HG03175 (cell line): ENCODE measurements around the gene FBXO11.
A peak's percentile ranks its signal among the peaks of the same experiment; 100 is the strongest.

Experiments used
- ATAC-seq: cut with Tn5 transposase; IDR thresholded peaks from one replicate; pipeline ENCODE4 v1.9.1; 2021; ENCODE audit warnings: mild to moderate bottlenecking, moderate library complexity; ENCODE audit not compliant: unreplicated experiment

Gene FBXO11

DNA sequence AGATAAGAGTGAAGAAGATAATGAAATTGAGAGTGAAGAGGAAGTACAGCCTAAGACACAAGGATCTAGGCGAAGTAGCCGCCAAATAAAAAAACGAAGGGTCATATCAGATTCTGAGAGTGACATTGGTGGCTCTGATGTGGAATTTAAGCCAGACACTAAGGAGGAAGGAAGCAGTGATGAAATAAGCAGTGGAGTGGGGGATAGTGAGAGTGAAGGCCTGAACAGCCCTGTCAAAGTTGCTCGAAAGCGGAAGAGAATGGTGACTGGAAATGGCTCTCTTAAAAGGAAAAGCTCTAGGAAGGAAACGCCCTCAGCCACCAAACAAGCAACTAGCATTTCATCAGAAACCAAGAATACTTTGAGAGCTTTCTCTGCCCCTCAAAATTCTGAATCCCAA is 107.7 kb downstream of the FBXO11 start:
- ATAC-seq, result no peak

DNA sequence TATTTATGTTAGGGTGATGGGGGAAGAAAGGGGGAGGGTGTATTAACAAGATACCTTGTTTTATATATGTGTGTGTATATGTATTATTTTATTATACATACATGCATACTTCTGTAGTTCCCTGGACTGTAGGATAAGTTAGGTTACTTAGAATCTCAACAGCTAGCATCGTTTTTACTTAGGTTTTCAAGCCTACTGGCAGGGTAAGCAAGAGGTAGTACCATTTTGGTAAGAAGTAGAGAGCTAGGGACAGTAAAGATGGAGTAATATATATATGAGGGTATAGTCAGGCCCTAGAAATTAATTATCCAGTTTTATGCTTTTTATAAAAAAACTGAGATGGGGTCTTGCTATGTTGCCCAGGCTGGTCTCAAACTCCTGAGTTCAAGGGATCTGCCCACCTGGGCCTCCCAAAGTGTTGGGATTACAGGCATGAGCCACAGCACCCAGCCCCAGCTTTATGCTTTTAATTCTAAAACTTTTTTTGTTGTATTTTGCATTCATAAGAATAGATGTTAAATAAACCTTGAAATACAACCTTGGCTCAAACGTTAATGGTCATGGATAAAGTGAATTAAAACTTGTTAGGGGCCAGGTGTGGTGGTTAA is 110.1 kb downstream of the FBXO11 start:
- ATAC-seq, result no peak

DNA sequence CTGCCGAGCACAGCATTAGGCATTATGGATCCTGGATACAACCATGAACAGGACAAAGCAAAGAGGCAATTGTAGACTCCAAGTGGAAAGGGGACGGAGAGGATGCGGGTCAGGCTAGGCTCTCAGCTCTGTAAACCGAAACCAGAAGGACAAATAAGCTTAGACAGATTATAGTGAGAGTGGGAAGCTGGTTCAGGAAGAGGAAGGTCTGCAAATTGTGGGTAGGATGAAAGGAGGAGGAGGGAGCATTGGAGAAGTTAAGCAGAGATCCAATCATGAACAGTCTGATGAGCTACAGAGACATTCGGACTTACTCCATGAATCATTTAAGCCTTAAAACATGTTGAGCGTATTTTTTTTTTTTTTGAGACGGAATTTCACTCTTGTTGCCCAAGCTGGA is 120.3 kb downstream of the FBXO11 start:
- no peak for ATAC-seq

DNA sequence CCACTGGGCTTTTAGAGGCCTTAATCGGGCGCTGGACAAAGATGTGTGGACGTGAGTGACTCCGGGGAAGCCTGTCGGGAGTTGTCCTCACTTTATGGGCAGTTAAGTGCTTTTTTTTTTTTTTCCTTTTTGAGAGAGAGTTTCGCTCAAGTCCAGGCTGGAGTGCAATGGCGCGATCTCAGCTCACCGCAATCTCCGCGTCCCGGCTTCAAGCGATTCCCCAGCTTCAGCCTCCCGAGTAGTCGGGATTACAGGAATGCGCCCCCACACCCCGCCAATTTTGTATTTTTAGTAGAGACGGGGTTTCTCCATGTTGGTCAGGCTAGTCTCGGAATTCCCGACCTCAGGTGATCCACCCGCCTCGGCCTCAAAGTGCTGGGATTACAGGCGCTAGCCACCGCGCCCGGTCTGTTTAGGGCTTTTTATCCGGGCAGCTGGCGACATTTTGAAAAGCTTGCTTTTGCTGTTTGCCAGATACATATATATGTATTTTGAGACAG is 121.9 kb downstream of the FBXO11 start:
- ATAC-seq, result no peak

DNA sequence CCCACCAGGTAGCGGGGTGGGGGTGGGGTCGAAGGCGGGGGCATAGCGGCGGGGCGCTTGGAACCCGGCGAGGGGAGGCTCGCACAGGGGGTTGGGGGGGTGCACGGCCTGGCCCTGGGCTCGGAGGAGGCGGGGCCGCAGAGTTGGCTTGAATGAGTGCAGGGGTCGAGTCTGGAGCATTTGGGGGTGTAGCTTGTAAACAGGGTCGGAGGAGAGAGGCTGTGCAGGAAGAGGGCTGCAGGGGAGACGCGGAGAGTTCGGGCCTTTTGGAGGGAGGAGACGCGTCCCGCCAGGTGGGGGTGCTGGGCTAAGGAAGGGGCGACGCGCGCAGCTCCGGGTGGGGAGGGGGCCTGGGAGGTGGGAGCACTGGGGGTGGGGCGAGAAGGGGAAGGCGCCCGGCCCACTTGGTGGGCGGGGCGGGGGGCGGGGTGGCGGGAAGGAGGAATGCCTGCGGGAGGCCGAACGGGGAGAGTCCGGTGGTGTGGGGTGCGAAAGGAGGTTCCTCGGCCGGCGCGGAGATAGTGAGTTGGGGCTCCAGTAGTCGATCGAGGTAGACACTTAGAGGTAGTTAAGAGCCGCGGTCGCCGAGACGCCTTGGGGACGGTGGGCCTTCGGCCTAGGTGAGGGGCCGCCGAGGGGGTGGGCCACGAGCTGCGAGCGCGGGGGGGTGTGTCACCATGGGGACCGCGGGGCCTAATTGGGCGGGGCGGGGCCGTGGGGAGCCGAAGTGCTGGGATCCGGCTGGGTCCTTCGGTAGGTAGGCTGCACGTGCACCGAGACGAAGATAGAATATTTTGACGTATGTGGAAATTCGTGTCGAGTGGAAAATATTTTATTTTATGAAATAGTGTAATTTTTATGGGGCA is 122.6 kb downstream of the FBXO11 start:
- peak; percentile 24 for ATAC-seq

DNA sequence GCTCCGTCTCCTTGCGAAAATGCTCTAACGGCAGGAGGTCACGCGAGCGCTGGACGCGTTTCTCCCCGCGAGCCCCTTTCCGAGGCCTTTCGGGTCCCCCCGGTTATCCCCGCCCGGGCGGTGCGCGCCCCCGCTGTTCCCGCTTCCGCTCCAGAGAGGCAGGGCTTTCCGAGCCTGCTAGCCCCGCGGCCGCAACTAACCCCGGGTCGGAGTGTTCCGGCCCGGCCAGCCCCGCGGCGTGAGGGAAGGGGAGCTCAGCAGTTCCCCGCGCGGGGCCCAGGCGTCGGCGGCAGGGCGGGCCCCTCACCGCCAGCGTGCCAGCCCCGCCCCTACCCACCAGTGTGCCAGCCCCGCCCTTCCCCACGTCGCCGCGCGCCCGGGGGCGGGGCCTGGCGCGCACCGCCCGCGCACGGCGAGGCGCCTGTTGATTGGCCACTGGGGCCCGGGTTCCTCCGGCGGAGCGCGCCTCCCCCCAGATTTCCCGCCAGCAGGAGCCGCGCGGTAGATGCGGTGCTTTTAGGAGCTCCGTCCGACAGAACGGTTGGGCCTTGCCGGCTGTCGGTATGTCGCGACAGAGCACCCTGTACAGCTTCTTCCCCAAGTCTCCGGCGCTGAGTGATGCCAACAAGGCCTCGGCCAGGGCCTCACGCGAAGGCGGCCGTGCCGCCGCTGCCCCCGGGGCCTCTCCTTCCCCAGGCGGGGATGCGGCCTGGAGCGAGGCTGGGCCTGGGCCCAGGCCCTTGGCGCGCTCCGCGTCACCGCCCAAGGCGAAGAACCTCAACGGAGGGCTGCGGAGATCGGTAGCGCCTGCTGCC is 123.4 kb downstream of the FBXO11 start, which contains the start of gene MSH6:
Gene MSH6 (plus strand): TSS at position 475 of the 815 bp plus-strand sequence. CDS start 89 bp downstream, at position 564.
- peak; percentile 88 for ATAC-seq

DNA sequence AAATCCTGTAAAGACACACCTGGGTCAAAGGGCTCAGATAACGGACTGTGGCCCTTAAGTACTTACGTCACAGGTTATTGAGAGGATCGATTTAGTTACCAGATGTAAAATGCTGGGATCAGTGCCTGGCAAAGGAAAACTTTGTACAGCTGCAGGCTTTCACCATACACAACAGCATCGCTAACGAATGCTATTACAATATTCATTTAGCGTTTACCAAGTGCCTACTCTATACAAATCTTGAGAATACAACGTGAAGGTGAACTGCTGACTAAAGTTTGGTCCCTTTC is 124.0 kb downstream of the FBXO11 start:
- no peak for ATAC-seq

DNA sequence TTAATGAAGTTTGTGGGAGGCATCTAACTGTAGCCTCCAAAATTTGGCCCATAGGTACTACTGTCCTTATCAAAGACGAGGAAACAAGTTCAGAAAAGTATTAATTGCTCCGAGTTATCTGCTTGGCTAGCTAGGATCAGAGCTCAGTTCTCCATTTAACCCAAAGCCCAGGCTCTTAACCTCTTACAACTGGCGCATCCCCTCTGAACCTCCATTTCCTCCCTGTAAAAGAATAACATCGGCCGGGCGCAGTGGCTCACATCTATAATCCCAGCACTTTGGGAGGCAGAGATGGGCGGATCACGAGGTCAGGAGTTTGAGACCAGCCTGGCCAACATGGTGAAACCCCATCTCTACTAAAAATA is 126.9 kb downstream of the FBXO11 start:
- ATAC-seq, result no peak

DNA sequence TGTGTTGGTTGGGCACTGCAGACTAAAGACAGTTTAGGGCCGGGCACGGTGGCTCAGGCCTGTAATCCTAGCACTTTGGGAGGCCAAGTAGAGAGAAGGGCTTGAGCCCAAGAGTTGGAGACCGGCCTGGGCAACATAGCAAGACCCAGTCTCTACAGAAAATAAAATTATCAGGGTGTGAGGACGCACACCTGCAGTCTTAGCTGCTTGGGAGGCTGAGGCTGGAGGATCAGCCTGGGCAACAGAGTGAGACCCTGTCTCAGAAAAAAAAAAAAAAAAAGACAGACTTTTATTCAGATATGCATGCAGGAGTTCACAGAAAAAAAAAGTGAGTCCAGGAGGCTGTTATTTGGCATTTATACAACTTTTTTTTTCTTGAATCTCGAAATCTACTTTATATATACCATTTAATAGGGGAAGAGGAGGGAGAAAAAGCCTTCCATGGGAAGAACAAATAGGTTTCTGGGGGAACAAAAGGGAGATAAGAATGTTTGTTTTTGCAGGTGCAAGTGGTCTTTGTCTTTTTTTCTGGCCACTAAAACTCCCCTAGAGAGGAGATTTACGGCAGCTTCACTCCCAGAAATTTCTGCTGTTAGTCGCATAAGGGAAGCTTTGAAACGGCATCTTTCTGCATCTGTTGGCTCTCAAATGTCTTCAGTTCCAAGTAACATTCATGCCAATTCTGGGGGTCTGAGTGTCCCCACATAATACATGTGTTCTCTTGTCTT is 127.4 kb downstream of the FBXO11 start:
- no peak for ATAC-seq

DNA sequence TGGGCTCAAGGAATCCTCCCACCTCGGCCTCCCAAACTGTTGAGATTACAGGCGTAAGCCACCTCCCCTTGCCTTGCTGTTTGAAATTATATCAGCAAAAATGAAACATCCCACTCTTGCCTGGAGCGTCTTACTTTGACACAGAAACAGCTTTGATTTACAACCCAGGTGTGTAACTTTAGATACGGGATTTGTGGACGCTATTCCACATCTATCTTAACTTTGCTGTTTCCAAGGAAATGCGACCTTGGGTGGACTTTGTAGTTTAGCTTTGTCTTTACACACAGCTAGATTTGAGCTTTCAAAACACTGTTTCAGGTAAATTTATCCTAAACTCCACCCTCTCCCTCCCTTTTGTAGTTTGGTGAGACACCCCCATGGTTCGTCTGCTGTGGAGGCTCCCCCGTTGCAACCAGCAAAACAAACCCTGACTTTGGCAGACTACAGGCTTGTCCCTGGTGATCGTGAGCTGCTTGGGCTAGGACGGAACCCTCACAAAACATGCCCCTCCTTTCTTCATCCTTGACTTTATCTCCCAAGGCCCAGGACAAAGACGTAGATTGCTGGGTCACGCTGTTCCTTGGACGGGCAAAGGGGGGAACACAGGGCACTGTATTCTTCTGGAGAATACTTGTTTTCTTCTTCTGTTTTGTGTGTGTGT is 128.9 kb downstream of the FBXO11 start:
- no peak for ATAC-seq

DNA sequence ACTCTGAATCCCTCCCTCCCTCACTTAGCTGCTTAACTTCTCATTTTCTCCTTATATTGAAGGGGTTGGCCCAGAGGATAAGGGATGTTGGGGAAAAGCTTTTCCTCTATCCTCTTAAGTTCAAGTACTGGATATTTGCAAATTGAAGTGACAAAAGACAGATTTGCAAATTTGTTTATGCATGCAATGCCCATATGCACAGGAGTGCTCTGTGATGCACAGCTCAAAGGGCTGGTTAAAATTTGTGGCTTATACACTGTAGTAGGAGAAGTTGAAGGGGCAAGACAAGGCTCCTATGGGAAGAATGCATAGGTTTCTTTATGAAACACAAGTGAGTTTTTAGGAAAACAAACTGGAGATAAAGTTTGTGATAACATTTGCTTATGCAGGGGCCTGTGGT is 131.7 kb downstream of the FBXO11 start:
- ATAC-seq, result no peak

DNA sequence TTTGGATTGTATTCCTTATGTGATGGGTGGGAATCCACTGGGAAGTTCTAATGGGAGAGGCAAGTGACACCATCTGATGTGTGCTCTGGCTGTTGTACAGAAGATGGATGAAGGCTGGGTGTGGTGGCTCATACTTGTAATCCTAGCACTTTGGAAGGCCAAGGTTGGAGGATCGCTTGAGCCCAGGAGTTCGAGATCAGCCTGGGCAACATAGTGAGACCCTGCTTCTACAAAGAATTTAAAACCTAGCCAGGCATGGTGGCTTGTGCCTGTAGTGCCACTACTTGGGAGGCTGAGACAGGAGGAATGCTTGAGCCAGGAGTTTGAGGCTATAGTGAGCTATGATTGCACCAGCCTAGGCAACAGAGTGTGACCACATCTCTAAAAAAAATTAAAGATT is 134.0 kb downstream of the FBXO11 start:
- no peak for ATAC-seq

DNA sequence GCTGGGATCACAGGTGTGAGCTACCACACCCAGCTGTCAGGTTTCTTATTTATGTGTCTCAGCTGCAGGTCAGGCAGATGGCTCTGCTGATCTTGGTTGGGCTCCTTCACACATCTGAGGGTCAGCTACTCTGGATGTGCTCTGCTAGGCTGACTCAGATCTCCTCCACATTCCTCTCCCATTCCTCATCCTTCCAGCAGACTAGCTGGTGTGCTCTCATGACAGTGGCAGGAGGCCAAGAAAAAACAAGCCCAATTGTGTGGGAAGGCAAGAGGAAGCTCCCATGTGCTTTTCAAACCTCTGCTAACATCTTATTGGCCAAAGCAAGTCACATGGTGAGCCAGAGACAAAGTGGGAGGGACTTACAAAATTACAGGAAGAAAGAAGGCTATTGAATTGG is 135.1 kb downstream of the FBXO11 start:
- no peak for ATAC-seq

DNA sequence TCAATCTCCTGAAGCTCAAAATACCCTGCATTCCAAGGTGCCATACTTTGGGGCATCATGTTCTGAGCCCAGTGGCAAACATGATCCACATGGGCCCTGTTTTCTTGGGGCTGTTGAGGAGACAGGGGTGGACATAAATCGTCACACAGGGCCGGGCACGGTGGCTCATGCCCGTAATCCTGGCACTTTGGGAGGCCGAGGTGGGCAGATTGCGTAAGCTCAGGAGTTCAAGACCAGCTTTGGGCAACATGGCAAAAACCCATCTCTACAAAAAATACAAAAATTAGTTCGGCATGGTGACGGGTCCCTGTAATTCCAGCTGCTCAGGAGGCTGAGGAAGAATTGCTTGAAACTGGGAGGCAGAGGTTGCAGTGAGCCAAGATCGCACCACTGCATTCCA is 137.0 kb downstream of the FBXO11 start:
- no peak for ATAC-seq

DNA sequence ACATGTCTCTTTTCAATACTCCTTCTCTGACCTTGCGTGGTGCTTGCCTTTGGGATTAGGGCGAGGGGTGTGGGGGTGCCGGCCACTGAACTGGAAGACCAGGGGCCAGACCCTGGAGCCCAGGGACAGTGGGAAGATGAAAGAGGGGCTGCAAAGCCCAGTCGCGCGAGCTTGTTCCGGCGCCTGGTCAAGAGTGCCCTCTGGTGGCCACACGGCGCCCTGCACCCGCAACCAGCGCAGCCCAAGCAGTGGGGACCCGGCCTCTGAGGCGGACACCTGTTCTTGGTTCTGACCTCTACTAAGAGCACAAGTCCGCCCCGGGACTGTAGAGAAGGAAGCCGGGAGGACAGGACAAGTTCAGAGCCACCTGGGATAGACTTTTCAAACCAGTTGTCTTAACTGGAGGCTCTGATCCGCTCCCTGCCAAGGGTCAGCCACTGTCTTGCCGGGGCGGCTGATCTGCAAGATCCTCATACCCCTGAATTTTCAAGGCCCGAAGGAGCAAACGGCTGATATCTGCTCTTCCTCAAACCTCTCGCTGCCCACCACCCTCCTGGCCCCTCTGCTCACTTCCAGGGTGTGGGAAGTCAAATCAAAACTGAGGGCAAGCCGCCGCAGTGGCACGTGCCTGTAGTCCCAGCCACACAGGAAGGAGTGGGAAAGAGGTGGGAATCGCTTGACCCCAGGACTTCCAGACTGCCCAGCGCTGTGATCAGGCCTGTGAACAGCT is 138.3 kb downstream of the FBXO11 start:
- ATAC-seq, result peak; percentile 70

DNA sequence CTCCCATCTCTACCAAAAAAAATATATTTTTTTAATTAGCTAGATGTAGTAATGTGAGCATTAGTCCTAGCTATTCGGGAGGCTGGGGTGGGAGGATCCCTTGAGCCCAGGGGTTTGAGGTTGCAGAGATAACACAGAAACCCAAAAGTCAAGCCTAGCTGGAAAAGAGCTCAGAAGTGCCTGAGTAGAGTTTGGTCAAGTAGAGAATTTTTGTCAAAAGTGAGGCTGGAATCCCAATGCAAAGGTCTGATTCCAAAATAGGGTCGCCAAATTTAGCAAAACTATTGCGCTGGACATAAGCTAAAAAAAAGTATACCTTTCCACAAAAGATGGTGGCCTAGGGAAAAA is 138.8 kb downstream of the FBXO11 start:
- ATAC-seq, result no peak

DNA sequence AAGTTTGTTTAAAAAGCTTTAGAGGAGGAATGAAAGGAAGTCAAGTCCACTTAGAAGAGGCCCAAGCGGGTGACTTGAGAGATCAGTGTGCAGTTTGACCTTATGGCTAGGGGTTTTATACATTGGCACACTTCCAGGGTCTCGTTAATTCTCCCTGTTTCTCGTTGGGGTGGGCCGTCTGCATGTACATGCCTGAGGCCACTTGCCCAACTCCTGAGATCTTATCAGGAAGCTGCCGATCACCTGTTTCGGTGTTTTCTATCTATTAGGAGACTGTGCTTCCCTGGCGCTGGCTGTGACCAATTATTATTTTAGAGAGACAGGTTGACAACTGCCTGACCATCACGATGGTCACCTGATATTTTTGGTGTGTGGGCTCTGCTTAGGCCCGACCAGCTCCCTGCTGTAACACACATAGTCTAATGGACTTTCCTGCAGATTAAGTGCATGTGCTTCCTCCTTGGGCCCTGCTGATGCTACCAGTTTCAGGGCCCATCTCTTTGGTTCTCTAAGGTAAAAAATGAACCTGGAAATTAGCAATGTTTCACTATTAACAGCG is 154.4 kb downstream of the FBXO11 start:
- peak; percentile 28 for ATAC-seq

DNA sequence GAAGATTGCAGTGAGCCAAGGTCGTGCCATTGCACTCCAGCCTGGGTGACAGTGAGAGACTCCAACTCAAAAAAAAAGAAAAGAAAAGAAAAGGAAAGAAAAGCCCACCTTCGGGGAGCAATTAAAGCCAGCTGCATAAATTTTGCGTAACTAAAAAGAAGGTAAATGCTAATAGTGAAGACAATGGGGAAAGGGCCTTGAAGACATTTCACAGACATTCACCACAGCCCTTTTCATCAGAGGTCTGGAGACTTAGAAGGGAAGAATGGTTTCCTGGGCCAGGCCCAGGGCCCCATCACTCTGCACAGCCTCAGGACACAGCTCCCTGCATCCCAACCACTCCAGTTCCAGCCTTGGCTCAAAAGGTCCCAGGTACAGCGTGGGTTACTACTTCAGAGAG is 158.4 kb downstream of the FBXO11 start:
- no peak for ATAC-seq

DNA sequence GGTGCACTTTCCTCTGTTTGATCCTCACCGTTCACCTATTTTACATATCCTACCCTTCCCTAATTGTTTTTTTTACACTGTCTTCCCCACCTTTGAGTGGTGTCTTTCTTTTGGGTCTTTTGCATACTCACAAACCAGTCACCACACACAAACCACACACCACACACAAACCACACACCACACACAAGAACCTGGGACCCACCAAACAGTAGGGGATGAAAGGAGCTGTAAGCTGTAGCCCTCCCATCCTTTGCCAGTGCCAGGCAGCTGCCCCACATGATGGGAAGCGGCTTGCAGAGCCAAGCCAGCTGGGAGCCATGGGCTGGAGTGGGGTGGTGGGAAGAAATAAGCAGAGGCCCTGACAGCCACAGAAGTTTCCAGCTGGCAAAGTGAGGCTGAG is 162.2 kb downstream of the FBXO11 start:
- ATAC-seq, result no peak

DNA sequence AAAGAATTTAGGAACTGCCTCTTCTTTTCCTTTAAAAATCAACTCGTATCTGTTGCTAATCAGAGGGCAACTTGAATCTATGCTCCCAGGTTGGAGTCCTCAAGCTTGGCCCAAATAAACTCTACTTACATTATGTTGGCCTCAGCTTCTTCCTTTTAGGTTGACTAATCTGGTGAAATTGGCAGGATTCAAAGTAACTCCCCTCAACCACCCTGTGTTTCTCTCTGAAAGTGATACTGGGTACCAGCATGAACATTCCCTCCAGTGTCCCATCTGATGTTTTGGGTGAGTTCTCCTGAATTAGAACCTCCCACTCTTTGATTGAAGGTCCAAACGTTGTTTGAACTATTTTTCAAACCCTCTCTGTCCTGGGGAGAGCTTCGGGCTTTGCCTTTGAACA is 164.7 kb downstream of the FBXO11 start:
- no peak for ATAC-seq
